Effector memory CD4-positive, alpha-beta T cell (primary cell): Measurements from ENCODE around the gene NDUFAF7.
"Not testable (repeated sequence)": the region's sequence is repeated elsewhere in the genome, so short reads cannot be mapped to it uniquely, and the experiment has no call there.

ENCODE experiments used
- DNase-seq, 3 donors: peaks; one replicate each; pipeline ENCODE4 v3.0.0-alpha.2; 2020
- H3K27ac ChIP-seq: 2 replicates; pipeline ENCODE4 v1.7.0; 2013; ENCODE audit warnings: mild to moderate bottlenecking, low read length, moderate library complexity; ENCODE audit not compliant: insufficient read depth, poor library complexity, severe bottlenecking
- H3K27me3 ChIP-seq: replicated peaks from 2 replicates; pipeline ENCODE4 v1.7.0; 2013; ENCODE audit warnings: mild to moderate bottlenecking, low read length; ENCODE audit not compliant: insufficient read depth, control insufficient read depth, poor library complexity, severe bottlenecking
- H3K36me3 ChIP-seq: 2 replicates; pipeline ENCODE4 v1.7.0; 2013; ENCODE audit warnings: mild to moderate bottlenecking, low read length, moderate library complexity; ENCODE audit not compliant: control insufficient read depth, insufficient read depth
- H3K4me1 ChIP-seq: 2 replicates; pipeline ENCODE4 v1.7.0; 2013; ENCODE audit warnings: low read length, mild to moderate bottlenecking; ENCODE audit not compliant: control insufficient read depth, insufficient read depth, poor library complexity, severe bottlenecking
- H3K4me3 ChIP-seq: 2 replicates; pipeline ENCODE4 v1.7.0; 2013; ENCODE audit warnings: low read length, low read depth, mild to moderate bottlenecking; ENCODE audit not compliant: insufficient read depth, poor library complexity, severe bottlenecking
- H3K9me3 ChIP-seq: 2 replicates; pipeline ENCODE4 v1.7.0; 2013; ENCODE audit warnings: mild to moderate bottlenecking, low read length, moderate library complexity; ENCODE audit not compliant: control insufficient read depth

NDUFAF7 gene

DNA sequence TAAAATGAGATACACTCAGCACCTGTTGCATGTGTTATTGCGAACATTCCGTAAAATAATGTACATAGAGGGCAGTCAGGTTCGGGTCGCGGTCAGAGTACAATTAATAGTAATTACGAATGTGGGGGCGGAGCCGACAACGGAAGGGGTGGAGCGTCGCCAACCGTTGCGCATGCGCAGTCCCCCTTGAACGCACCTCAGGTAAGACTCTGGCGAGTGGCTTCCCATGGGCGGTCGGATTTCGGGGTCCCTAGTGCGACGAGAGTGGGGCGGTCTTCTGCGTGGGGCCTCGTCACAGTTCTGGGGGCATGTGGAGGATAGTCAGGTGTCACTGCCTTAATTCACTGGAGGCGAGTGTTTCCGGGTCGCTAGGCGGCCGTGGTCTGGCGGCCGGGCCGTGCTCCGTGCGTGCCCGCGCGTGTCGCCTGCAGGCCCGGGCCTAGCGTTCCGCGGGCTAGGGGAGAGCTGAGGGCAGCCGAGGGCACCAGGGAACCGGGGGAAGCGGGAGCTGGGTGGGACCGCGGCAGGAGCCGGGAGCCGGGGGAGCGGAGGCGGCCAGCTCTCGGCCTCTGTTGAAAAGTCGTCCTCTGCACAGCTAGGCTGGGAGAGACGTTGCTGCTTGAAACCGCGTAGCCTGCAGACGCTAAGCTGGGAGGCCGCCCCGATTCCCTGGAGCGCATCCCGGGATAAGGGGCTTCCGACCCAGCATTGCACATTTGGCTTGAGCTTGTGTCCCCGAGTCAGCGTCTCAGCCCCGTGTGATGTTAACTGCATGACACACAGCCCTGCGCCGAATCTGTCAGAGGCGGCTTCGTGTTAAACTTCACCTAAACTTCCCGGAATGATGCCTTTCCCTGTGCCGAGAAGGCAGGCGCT is 34.9 kb upstream of the NDUFAF7 start, which contains the start of gene CEBPZOS:
CEBPZOS (plus strand) TSS at position 177 of the 876 bp plus-strand sequence. CDS start 3,209 bp downstream, outside the sequence.
- DNase-seq, result peak; percentile 82 to 88 (median 88)
- no peaks in the 10 kb centered on the region for H3K9me3 ChIP-seq
- H3K4me3 ChIP-seq, result peak within 1 kb of the TSS; percentile 79
- no peaks in the 10 kb centered on the region for H3K27me3 ChIP-seq
- peak within 1 kb of the TSS; percentile 90 for H3K27ac ChIP-seq
- peaks cover 4% of the 10 kb centered on the region for H3K36me3 ChIP-seq
- H3K4me1 ChIP-seq, result peaks cover 9% of the 10 kb centered on the region

DNA sequence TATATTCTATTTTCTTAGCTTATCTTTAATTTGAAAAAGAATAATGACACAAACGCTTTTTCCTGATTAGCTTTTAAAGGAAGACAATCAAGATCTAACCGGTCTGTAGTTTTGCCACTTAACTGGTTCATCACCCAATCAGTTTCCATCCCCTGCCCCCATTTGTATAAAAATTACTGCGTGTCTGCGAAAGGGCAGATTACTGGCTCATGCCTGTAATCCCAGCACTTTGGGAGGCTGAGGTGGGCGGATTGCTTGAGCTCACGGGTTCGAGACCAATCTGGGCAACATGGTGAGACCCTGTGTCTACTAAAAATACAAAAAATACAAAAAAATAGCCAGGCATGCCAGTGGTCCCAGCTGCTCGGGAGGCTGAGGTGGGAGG is 32.8 kb upstream of the NDUFAF7 start:
- H3K27ac ChIP-seq, result peak overlapping the region; percentile 21
- DNase-seq, result no peak
- peaks cover 18% of the 10 kb centered on the region for H3K36me3 ChIP-seq

DNA sequence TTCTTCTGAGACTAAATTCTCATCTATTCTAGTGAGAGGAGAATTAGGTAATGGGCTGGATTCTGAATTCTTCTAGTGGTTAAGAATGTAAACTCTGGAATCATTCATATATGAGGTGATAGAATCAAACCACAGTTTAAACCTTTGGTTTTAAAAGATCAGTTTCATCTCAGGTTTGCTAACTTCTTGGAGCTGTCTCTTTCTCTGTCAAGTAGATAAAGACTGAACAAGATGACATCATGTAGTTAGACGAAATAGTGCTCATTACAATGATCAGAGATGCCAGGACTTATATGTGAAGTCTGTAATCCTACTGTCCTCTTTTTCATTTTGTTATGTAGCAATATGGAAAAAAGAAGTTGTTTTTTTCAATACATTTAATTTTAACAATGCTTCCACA is 30.2 kb upstream of the NDUFAF7 start:
- DNase-seq, result no peak
- H3K36me3 ChIP-seq, result peaks cover 32% of the 10 kb centered on the region
- H3K27ac ChIP-seq, result no peak overlapping the region
- H3K4me1 ChIP-seq, result peaks cover 9% of the 10 kb centered on the region
- no peak overlapping the region for H3K4me3 ChIP-seq
- no peaks in the 10 kb centered on the region for H3K27me3 ChIP-seq
- no peaks in the 10 kb centered on the region for H3K9me3 ChIP-seq

More for the DNA sequence above, 32.8 kb upstream of the NDUFAF7 start:
- Histone ChIP-seq H3K4me3 (no peak overlapping the region), H3K4me1 (peaks cover 9% of the 10 kb centered on the region), H3K9me3 (no peaks in the 10 kb centered on the region), H3K27me3 (no peaks in the 10 kb centered on the region)

DNA sequence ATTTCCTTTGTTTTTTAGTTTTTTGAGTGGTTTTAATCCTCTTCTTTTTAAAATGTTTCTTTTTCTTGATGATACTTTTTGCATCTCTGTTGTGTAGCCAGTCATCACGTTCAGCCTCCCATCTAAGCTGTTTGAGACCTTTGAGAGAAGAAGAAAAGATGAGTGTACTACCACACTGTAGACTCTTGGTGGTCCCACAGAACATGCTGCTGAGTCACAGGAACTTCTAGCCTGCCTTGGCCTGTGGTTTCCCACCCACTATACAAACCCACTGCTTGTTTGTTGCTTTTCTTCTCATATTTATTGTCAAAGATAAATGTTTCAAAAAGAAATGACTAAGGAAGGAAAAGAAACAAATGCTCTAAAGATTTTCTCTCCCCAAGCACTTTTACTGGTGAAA is 29.7 kb upstream of the NDUFAF7 start:
- H3K27ac ChIP-seq, result no peak overlapping the region
- H3K36me3 ChIP-seq, result peaks cover 37% of the 10 kb centered on the region
- H3K9me3 ChIP-seq, result no peaks in the 10 kb centered on the region
- H3K27me3 ChIP-seq, result no peaks in the 10 kb centered on the region
- peaks cover 8% of the 10 kb centered on the region for H3K4me1 ChIP-seq
- DNase-seq, result no peak
- H3K4me3 ChIP-seq, result no peak overlapping the region

DNA sequence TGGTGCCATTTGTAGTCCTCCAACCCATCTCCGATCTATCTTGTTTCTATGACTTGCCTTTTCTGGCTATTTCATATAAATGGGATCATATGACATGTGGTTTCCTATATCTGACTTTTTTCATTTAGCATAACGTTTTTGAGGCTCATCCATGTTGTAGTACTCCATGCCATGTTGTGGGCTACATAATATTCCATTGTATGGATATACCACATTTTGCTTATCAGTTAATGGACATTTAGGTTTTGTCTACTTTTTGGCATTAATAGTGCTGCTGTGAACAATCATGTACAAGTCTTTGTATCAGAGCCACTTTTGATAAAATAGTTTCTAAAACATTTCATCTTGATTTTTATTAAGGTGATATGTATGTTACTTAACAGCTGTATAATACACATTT is 27.8 kb upstream of the NDUFAF7 start:
- DNase-seq, result no peak
- Histone ChIP-seq H3K36me3 (peaks cover 56% of the 10 kb centered on the region), H3K27ac (no peak overlapping the region), H3K9me3 (no peaks in the 10 kb centered on the region), H3K4me3 (no peak overlapping the region), H3K4me1 (no peaks in the 10 kb centered on the region), H3K27me3 (no peaks in the 10 kb centered on the region)

DNA sequence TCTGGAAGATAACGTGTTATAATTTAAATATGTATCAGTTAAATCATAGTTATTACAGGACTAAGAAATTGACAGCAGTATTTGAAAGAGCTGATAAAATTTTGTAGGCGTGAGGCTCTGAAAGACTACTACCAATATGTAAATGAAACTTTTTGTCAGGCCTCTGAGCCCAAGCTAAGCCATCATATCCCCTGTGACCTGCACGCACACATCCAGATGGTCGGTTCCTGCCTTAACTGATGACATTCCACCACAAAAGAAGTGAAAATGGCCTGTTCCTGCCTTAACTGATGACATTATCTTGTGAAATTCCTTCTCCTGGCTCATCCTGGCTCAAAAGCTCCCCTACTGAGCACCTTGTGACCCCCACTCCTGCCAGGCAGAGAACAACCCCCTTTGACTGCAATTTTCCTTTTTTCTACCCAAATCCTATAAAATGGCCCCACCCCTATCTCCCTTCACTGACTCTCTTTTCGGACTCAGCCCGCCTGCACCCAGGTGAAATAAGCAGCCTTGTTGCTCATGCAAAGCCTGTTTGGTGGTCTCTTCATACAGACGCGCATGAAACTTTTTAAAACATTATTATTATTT is 26.3 kb upstream of the NDUFAF7 start:
- not testable (repeated sequence) for H3K4me1 ChIP-seq, DNase-seq, H3K27ac ChIP-seq, H3K27me3 ChIP-seq, H3K4me3 ChIP-seq, H3K9me3 ChIP-seq
- H3K36me3 ChIP-seq, result peaks cover 70% of the 10 kb centered on the region

DNA sequence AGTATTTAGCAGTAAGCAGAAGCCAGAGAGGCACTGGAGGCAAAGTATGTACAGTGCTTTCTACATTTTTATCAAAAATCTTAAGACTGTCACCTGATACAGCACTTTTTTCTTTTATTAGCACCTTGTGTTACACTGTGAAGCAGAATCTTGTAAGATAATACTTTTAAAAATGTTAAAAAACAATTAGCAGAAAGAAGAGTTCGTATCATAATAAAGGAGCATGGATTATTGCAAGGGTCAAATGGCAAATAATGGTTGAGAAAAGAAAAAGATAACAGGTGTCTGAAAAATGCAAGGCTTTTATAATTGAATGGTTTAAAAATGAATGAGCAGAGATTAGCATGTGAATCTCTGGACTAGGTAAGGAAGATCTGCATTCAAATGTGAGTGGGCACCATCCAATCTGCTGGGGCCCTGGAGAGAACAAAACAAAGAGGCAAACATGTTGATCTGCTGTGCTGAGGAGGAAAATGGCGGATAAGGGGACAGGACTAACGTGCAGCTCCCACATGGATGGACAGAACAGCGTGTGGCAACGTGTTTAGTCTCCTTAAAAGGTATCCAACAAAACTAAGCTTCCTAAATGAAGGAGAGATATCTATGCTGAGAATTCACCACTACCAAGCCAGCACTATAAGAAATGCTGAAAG is 25.6 kb upstream of the NDUFAF7 start:
- Histone ChIP-seq H3K4me1 (no peaks in the 10 kb centered on the region), H3K27me3 (no peaks in the 10 kb centered on the region), H3K27ac (no peak overlapping the region), H3K9me3 (no peaks in the 10 kb centered on the region), H3K4me3 (no peak overlapping the region), H3K36me3 (peaks cover 77% of the 10 kb centered on the region)
- no peak for DNase-seq

DNA sequence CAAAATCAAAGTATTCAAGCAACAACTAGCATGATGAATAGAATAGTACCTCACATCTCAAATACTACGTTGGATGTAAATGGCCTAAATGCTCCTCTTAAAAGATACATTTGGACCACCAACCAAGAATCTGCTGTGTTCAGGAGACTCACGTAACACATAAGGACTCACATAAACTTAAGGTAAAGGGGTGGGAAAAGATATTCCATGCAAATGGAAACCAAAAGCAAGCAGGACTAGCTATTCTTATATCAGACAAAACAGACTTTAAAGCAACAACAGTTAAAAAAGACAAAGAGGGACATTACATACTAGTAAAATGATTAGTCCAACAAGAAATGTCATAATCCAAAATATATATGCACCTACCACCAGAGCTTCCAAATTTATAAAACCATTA is 24.7 kb upstream of the NDUFAF7 start:
- not testable (repeated sequence) for DNase-seq, H3K27me3 ChIP-seq, H3K4me3 ChIP-seq, H3K9me3 ChIP-seq, H3K4me1 ChIP-seq, H3K27ac ChIP-seq
- peaks cover 80% of the 10 kb centered on the region for H3K36me3 ChIP-seq

DNA sequence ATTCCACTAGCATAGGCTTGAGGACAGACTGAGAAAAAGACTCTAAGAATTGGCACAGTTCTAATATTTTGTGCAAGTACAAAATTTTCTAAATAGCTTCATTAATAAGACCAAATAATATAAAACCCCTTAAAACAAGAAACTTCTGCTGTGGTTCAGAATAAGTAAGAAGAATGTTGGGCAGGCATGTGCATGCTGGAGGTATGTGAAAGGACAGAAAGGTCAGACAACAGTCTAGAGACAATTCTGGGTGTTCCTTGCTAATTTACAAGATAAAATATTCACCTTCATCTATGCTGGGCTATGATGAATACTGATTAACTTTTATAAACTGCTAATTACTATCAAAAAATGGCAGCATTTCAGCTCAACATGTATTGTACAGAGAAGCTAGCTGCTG is 20.2 kb upstream of the NDUFAF7 start:
- DNase-seq, result no peak
- no peaks in the 10 kb centered on the region for H3K9me3 ChIP-seq
- H3K27me3 ChIP-seq, result no peaks in the 10 kb centered on the region
- no peaks in the 10 kb centered on the region for H3K4me1 ChIP-seq
- no peak overlapping the region for H3K4me3 ChIP-seq
- H3K27ac ChIP-seq, result no peak overlapping the region
- H3K36me3 ChIP-seq, result peaks cover 84% of the 10 kb centered on the region

DNA sequence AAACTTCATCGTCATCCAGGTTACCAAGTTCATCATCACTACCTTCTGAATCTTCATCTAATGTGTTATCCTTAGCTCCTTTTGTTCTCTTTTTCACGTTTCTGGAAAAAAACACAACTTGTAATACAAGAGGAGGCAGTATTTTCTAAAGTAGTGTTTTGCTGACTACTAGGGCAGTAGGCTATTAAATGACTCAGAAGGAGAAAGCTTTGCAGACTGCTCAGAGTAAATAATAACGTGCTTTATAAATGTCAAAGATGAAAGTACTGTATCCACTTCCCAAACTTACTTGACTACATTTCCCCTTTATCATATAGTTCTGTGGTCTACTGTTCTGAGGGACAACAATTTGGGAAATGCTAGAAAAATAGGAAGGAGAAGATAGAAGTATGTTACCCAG is 19.5 kb upstream of the NDUFAF7 start:
- Histone ChIP-seq H3K4me1 (no peaks in the 10 kb centered on the region), H3K36me3 (peaks cover 84% of the 10 kb centered on the region), H3K27me3 (no peaks in the 10 kb centered on the region), H3K4me3 (no peak overlapping the region), H3K27ac (no peak overlapping the region), H3K9me3 (no peaks in the 10 kb centered on the region)
- no peak for DNase-seq
